DND-41 (cell line): ENCODE data around the gene EYA4.

ENCODE experiments used
- ATAC-seq: fragments of 200-7000 bp; cut with Tn5 transposase; 3 replicates; pipeline ENCODE4 v1.9.1; 2021; ENCODE audit warnings: low read depth; ENCODE audit not compliant: insufficient read depth
- DNase-seq: peaks from one replicate; pipeline ENCODE4 v3.0.0-alpha.2; 2020
- H2AFZ ChIP-seq: 2 replicates; pipeline ENCODE4 v1.6.0; 2012; ENCODE audit warnings: low read depth, low read length
- H3K27ac ChIP-seq: 2 replicates; pipeline ENCODE4 v1.5.1; 2012; ENCODE audit warnings: low read length, inconsistent platforms
- H3K27me3 ChIP-seq: fragments of 200-600 bp; sonication (generic); 2 replicates; pipeline ENCODE4 v1.6.0; 2012; ENCODE audit warnings: low read length, mild to moderate bottlenecking, inconsistent platforms; ENCODE audit not compliant: insufficient read depth, poor library complexity
- H3K36me3 ChIP-seq: 2 replicates; pipeline ENCODE4 v1.5.1; 2012; ENCODE audit warnings: low read length, inconsistent platforms; ENCODE audit not compliant: insufficient read depth
- H3K4me1 ChIP-seq: 2 replicates; pipeline ENCODE4 v1.5.1; 2012; ENCODE audit warnings: mild to moderate bottlenecking, low read length; ENCODE audit not compliant: insufficient read depth
- H3K4me2 ChIP-seq: 2 replicates; pipeline ENCODE4 v1.6.0; 2012; ENCODE audit warnings: mild to moderate bottlenecking, moderate library complexity, low read length, inconsistent platforms; ENCODE audit not compliant: insufficient read depth
- H3K4me3 ChIP-seq, 2 experiments: fragments of 200-600 bp in 1 of 2; shearing (Covaris generic) in 1 of 2; 2 replicates each; pipeline ENCODE4 v1.5.1; 2012 to 2016; ENCODE audit warnings: inconsistent platforms in 2 of 2, low read length in 2 of 2, mild to moderate bottlenecking in 2 of 2, low read depth in 1 of 2, moderate library complexity in 1 of 2
- H3K79me2 ChIP-seq: 2 replicates; pipeline ENCODE4 v1.6.0; 2012; ENCODE audit warnings: low read length, inconsistent platforms; ENCODE audit not compliant: insufficient read depth
- H3K9ac ChIP-seq: 2 replicates; pipeline ENCODE4 v1.6.0; 2012; ENCODE audit warnings: low read depth, mild to moderate bottlenecking, inconsistent platforms, low read length, moderate library complexity
- H3K9me3 ChIP-seq: 2 replicates; pipeline ENCODE4 v1.5.1; 2012; ENCODE audit warnings: low read length, moderate library complexity, mild to moderate bottlenecking, inconsistent platforms; ENCODE audit not compliant: insufficient read depth, severe bottlenecking
- H4K20me1 ChIP-seq: 2 replicates; pipeline ENCODE4 v1.6.0; 2012; ENCODE audit warnings: low read length; ENCODE audit not compliant: insufficient read depth
- CTCF ChIP-seq: IDR thresholded peaks from 2 replicates; pipeline ENCODE4 v1.5.1; 2012; ENCODE audit warnings: borderline replicate concordance, low read length, moderate library complexity, mild to moderate bottlenecking; ENCODE audit not compliant: poor library complexity, severe bottlenecking; ENCODE audit errors: extremely low read depth
- EZH2 ChIP-seq: IDR thresholded peaks from 3 replicates; pipeline ENCODE4 v1.6.1; 2012; ENCODE audit warnings: borderline replicate concordance, low read depth, mild to moderate bottlenecking, moderate library complexity, low read length, inconsistent platforms; ENCODE audit not compliant: severe bottlenecking

The EYA4 gene

GRCh38 chr6:133339543-133340384, 98.6 kb downstream of the EYA4 start:
- ATAC-seq = no peak
- Histone ChIP-seq H3K27ac (no peak overlapping the region), H3K4me1 (no peaks in the 10 kb centered on the region), H3K4me3 (no peak overlapping the region), H4K20me1 (no peaks in the 10 kb centered on the region), H3K27me3 (no peaks in the 10 kb centered on the region), H2AFZ (no peak overlapping the region), H3K9me3 (no peaks in the 10 kb centered on the region), H3K79me2 (no peaks in the 10 kb centered on the region), H3K4me2 (no peak overlapping the region), H3K9ac (no peak overlapping the region), H3K36me3 (no peaks in the 10 kb centered on the region)
- TF ChIP-seq CTCF (no peak), EZH2 (no peak)
- no peak for DNase-seq

GRCh38 chr6:133340557-133340956, 99.4 kb downstream of the EYA4 start:
- TF ChIP-seq CTCF (no peak), EZH2 (no peak)
- Histone ChIP-seq H3K4me2 (no peak overlapping the region), H4K20me1 (no peaks in the 10 kb centered on the region), H2AFZ (no peak overlapping the region), H3K27ac (no peak overlapping the region), H3K79me2 (no peaks in the 10 kb centered on the region), H3K36me3 (no peaks in the 10 kb centered on the region), H3K9ac (no peak overlapping the region), H3K27me3 (no peaks in the 10 kb centered on the region), H3K4me3 (no peak overlapping the region), H3K4me1 (no peaks in the 10 kb centered on the region), H3K9me3 (no peaks in the 10 kb centered on the region)
- ATAC-seq (no peak), DNase-seq (no peak)

- no peaks in the 10 kb centered on the region for H3K27me3 ChIP-seq
- no peaks in the 10 kb centered on the region for H3K4me1 ChIP-seq
- TF ChIP-seq CTCF = no peak
- TF ChIP-seq EZH2 = no peak
- H3K4me3 ChIP-seq = no peak overlapping the region
- no peaks in the 10 kb centered on the region for H3K9me3 ChIP-seq
- DNase-seq (no peak), ATAC-seq (no peak)
- H3K79me2 ChIP-seq = no peaks in the 10 kb centered on the region
- H3K27ac ChIP-seq = no peak overlapping the region
- H3K9ac ChIP-seq = no peak overlapping the region
- H3K36me3 ChIP-seq = no peaks in the 10 kb centered on the region
- H4K20me1 ChIP-seq = no peaks in the 10 kb centered on the region
- no peak overlapping the region for H3K4me2 ChIP-seq
- no peak overlapping the region for H2AFZ ChIP-seq
These were observed 100.5 kb downstream of the EYA4 start for GRCh38 chr6:133341607-133342158.
